HG03520 (cell line): ENCODE data around the gene TRABD2B.

Experiments
- ATAC-seq: cut with Tn5 transposase; IDR thresholded peaks from one replicate; pipeline ENCODE4 v1.9.1; 2021; ENCODE audit warnings: mild to moderate bottlenecking, moderate library complexity; ENCODE audit not compliant: unreplicated experiment

The TRABD2B gene

DNA sequence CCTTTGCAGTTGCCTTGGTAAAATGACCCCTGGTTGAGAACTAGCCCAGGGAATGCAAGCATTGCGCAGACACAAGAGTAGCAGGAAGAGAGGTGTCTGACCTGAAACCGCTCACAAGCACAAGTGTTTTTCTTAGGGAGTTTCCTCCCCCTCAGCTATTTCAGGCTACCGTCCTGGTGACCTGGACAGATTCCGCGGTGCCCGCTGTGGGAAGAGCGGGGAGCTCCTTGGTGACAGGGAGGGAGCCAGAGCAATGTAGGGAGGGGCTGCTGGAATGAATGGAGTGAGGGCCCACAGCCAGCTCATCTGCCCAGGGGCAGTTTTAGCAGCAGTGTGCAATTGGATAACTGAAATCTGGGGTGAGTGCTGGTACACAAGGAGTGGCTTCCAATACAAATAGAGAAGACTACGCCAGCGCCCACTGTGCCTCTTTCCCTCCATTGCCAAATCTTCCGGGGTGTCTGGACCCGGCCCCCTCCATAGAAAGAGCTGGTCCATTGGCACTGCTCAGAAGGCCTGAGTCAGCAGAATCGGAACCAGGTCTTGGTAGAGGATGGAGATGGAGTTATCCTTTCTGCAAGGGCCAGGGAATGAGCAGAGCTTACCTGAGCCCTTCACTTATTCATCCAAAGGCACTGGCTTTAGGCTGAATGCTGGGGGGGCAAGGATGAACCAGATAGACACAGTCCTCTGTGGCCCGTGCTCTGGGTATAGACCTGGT is 82.8 kb downstream of the TRABD2B start:
- no peak for ATAC-seq

DNA sequence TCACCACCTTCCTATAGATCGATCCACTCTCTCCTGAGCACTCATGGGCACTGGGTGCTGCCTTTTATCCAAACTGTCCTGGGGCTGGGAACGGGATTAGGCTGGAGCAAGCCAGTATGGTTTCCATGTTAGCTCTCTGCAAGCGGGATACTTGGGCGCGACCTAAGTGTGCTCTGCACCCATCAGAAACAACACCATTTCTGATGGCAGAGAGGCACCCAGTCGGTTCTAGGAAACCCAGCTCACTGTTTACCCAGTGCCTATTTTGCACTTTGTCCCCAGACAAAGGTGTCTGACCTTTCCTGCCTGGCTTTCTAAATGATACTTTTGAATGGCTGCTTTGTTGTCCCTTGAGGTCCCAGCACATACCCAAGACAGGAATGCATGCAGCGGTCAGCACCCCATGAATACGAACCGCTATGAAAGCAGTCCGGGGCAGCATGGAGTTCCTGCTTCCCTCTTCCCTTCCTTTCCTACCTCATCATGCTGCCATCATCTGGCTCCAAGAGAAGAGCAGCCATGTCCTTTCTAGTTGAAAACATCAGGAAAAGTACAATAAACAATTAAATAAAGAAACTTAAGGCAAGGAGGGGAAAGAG is 83.9 kb downstream of the TRABD2B start:
- no peak for ATAC-seq

DNA sequence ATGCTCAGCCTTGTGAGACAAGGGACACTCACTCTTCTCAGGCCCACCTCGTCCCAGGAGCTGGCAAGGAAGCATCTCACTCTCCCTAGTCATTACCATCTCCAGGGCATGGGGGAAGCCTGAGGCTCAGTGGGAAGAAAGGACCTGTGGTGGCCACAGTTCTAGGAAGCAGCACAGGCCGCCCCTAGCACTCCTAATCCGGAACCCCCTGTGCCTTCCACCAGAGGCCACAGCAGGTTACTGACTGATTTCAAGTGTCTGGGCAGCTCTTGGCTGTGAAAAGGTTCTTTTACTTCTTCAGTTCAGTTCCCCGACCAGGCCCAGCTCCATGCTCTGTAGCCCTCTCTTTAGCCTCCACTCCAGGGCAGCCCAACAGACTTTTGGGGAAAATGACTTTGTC is 84.4 kb downstream of the TRABD2B start:
- ATAC-seq = no peak

DNA sequence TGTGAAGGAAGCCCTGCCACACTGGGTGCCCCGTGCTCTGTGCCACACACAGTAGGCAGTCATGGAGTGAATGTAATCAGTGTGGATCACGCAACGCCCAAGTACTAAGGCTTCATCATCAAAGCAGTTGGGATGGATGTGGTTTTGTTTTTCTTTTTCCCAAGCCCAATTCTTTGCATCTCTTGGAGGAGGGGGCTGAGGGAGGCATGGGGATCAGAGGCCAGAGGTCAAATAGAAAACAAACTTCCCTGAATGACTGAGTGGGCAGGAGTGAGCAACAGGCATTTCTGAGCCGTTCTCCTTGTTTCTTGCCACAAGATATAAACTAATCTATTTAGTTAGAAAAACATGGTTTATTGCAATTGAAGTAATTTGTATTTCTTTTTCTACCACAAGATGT is 85.3 kb downstream of the TRABD2B start:
- ATAC-seq = no peak

DNA sequence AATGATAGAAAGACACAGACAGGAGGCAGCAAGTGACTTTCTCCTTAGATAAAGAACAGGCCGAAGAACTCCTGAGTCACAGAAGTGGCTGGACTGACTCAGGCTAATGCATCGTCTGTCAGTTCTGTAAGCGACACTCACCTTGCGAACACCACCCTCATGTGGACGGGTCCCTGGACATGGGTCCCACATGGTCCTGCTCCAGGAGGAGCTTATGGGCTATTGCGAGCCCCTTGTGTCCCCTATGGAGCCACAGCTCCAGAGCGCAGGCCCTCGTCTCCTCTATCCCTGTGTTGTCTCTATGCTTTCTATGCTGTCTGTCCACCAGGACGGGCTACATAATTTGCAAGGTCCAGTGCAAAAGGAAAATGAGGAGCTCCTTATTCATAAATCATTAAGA is 85.8 kb downstream of the TRABD2B start:
- ATAC-seq = no peak

DNA sequence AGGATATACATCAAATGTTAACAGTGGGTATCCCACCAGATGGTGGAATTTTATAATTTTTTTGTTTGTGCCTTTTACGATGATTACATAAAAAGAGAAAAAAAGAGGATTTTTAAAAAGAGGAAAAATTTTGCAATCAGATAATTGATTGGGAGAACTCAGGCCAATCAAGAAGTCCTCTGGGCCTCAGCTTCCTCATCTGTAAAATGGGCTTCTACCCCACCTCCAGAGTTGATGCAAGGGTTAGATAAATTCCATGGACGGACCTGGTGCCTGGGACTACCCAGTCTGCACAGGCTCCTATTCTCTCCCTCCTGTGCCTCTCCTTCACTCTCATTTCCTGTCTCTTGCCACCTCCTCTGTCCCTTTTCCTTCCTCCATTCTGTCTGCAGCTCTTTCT is 88.9 kb downstream of the TRABD2B start:
- ATAC-seq = no peak

DNA sequence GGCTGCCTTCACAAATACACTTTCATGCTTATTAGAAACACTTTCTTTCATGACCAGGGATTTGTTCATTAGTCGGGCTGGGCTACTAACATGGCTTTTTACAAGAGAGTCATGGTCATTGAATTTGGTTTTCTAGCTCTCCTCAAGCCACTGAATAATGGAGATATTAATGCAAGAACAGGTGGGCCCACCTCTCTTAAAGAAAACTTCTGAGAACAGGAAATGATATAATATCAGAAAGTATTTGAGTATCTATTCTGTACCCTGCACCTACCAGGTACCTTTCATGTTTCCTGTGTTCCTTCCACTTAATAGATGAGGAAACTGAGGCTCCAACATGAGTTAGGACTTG is 90.0 kb downstream of the TRABD2B start:
- no peak for ATAC-seq

DNA sequence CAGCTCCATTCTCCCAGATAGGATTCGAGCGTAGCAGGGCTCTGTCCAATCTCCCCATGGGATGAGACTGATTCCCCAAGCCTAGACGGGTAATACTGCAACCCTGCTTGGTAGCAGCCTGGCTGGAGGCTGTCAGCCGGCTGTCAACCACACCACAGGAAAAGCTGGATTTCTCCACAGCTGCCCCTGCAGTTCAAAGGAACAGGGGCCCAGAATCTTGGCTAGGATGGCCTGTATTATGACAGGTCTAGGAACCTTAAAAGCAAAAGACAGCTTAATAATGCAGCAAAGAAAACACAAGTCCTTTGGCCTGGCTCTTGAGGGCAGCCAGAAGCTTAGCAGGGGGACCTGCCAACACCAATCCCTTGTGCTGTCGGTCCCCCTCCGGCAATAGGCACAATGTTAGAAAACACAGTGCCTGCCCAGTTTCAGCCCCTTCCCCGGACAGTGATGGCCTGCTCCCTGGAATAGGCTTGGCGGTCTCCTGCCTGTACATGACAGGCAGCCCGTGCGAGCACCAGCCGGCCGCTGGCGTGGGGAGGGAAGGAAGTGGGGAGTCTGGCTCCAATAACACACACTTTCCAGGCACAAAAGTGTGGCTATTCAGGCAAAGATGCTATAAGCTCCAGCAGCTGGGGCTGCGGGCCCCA is 90.5 kb downstream of the TRABD2B start:
- ATAC-seq = no peak

DNA sequence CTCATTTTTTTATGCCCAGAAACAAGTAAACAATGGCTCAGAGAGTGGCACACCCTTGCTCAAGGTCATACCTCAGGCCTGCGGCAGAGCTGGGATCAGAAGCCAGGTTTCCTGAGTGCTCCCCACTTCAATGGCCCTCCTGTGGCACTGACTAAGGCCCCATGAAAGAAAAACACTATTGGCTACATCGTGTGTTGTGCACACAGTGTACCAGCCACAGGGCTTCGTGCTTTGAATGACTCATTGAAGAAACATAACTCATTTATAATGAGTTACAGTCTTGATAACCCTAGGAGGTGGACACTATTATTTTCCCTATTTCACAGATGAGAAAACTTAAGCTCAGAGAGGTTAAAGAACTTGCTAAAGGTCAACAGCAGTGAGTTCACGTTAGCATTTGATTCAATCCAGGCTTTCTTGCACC is 91.2 kb downstream of the TRABD2B start:
- ATAC-seq = no peak

DNA sequence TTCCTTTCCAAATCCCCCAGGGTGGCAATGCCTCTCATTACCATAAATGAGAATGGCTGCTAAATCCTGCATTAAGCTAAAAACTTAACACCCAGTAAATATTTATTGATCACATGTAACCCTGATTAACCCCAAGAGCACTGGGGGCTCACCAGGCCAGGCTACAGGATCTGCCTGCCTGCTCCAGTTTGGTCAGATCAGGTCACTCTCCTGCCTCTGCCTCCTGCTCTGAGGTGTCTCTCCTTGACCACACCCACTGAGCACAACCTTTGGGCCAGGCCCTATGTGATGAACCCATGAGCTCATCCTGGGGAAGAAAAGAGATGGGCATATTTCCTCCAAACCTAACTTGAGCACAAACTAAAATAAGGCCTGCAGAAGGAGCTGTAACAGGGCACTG is 93.5 kb downstream of the TRABD2B start:
- ATAC-seq = no peak

DNA sequence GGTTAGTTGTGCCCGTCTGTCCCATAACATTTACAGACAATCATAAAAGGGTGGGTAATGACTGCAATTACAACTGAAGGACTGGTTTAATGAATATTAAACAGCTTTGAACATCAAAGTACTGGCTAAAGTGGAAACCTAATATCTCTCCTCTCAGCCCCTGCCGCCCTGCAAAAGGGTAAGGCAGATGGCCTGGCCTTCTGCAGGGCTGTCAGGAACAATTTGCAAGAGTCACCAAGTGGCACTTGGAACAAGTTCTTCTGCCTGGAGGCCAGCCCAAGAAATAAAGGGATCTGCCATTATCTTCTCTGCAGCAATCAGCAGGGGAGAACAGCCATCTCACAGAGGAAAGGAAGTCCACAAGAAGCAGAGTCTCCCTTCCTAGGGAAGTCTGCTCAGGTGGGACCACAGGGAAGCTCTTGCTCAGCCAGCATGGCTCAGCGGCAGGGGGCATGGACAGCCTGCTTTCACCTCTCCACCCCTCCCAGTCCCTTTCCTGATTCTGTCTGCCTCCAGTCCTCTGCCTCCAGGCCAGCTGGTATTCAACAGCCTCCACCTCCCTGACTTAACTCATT is 96.1 kb downstream of the TRABD2B start:
- ATAC-seq = no peak

DNA sequence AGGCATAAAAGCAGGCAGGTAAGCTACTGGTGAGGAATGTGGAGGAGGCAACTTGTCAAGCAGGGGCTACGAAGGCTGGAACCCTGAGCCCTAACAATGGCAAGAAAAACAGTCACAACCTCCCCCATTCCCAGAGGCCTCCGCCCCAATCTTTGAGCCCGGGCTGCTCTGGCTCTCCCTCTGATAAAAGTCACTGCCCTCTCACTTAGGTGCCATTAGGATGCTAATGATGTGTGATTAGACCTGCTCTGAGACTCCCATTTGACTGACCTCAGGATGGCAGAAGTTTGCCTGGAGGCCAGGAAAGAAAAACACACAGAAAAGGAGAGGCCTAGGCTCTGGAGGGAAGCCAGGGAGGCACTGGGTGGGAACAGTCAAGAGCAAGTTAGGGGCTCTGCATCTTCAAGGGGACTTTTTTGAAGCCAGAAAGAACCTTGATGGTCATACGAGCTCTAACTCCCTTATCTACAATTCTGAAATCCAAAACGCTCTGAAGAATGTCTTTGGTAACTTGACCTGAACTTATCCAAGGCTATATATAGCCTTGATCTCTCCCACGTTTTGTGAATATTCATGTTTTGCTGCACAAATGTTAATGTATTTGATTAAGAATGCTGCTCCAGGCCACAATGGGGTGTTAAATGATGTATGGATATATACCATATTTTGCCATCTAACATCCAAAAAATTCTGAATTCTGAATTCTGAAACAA is 98.9 kb downstream of the TRABD2B start:
- no peak for ATAC-seq

DNA sequence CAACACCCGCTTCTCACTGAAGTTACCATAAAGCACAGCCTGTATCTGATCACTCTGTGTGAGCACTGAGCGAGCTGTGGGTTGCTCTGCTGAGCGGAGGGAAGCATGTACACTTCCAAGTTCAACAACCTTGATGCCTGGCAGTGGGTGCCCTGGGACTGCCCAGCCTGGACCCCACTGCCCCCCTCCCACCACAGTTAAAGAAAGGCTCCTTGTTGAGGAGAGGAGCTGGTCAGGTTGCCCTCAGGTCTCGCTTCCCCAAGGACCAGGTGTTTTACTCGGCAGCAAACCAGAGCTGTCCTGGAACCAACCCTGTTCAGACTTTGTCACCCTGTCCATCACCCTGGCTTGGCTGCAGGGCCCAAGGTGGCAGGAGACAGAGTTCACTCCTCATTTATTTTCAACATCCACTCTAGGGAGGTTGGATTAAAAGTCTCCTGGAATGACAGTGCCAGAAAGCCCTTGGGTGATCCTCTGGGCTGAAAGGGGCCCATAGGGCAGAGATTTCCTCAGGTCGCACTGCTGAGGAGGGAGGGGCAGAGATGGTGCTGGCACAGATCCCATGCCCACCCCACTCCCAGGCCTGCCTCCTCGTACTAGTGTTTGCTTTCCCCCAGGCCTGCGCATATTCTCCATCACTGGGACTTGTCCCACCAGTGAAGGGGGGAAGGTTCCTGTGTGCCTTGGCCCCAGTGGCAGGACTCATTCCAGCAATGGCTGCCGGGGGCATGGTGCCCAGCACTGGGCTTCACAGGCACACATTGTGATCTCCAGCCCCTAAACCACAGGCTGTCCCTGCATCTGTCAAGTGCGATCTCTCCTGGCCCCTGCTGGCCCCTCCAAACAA is 101.7 kb downstream of the TRABD2B start:
- no peak for ATAC-seq

DNA sequence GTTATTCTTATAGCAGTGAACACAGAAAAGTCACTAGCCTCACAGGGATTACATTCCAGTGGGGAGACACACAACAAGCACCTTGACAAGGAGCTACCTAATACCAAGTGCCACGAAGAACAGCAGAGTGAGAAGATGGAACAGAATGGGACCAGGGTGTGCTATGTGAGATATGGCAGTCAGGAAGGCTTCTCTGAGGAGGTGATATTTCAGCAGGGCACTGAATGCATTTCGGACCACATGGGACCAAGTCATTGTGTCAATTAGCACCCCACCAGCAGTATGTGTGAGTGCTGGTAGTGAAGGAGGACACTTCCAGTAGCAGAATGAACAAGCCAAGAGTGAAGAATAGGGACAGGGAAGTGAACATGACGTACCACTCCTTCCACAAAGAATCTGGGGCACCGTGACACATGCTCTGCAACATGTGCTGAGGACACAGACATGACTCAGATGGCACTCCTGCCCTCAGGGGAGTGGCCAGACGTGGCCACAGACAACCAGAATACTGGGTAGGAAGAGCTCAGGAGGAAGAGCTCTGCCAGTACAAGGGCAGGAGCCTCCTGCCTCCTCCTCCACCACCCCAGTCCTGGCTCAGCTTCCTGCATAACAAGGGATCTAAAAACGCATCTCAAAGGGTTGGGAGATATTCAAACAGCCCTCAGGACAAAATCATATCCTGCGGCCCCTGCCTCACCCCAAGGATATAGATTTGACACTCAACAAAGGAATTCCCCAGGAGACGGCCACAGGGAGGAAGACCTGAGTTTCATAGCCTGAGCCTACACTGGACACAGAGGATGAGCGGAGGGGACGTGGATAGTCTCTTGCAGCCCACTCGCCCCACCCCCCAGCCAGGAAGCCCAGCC is 102.5 kb downstream of the TRABD2B start:
- ATAC-seq = no peak

DNA sequence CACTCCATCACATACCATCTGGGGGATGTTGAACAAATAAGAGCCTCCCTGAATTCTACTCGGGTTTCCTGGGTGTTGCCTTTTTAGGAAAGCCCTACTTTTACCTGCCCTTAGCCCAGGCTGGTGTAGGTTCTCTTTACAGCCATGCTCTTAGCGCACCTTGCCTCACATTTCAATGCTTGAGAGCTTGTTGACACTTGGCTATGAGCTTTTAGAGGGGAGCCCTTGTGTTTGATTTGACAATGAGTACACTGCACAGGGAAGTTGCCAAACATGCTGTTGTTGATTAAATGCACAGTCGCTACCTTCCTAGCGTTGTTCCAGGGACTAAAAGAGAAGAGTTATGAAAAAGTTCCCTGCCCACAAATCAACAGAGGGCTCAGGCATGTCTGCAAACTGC is 103.8 kb downstream of the TRABD2B start:
- no peak for ATAC-seq

DNA sequence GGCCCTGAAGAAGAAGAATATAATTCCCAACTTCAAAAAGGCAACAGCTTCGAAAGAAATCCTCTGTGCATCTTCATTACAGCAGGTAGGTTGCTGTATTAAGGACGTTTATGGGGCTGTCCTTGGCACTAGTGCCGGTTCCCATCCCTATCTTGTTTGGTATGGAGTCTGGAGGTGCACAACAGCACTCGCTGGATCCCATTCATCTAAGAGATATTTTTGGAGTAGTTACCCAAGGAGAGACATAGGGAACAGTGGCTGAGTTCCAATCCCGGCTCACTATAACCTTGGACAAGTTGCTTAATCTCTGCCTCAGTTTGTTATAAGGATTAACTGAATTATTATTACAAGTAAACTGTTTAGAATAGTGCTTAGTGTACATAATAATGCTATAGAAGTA is 106.4 kb downstream of the TRABD2B start:
- no peak for ATAC-seq

DNA sequence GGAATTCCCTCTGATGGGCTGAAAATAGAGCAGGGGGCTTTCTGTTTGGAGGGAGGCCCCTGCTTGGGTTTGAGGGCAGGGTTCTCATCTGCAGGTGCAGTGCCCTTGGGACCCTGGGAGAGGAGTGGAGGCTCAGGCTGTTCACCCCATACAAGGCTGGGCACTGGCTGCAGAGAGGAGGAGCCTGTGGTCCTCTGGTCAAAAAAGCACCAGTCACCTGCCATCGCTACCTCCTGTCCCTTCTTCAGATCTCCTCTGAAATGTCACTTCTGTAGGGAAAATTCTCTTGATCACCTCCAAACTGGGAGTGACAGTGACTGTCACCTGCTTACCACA is 108.9 kb downstream of the TRABD2B start:
- no peak for ATAC-seq

DNA sequence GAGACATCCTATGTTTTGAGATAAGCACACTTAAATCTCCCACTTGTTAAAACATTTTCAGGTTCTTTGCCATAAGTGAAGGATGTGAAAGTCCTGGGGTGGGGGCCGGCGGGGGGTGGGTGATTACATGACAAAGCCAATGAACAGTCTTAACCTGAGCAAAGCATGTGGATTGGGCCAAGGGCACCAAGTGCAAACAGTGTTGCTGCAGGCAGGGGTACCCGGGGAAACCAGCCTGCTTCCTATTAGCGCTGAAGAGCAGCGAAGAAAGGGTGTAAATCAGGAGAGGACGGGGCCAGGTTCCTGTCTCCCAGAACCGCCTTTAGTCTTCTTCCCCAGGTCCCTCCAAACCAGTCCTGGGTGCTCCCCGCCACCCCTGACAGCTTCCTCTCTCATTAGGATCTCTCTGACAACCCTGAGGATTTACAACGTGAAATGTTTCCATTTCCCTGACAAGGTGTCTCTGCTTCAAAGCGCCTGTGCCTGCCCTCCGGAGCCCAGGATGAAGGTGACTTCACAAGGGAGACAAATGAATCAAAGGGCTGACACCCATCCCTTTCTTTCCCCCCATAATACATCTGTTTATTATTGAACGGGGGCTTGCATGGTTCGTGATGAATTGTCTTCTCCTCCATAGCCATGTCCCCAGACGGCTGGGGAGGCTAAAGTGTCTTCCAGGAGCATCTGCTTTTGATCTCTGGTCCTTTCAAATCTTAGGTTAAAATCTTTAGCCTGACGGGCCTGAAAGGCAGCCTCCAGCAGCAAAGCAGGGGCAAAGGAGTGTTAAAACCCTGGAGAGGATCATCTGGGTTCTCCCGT is 109.5 kb downstream of the TRABD2B start:
- ATAC-seq = no peak

DNA sequence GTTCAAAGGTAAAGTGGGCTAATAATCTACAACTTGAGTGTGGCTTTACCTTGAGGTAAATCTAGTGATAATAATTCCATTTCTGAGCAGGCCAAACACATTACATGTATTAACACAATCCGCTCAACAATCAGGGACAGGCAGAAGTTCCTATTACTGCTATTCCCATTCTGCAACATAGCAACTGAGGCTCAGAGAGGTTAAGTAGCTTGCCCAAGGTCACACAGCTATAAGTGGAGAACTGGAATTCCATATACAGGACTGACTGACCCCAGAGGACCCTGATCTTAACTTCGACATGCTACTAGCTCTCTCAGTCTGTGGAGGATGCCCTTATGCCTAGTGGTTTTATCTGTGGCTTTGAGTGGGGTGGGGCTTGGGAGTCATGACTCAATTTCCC is 110.1 kb downstream of the TRABD2B start:
- ATAC-seq = no peak
